HepG2 (cell line): Measurements from ENCODE around the gene MRPS17. TPM values are rescaled to one million over a fixed set of nuclear protein-coding genes. Genes with fewer than 3 reads are reported as not detected.

Experiments
- BRD4 ChIP-seq: sonication (generic); formaldehyde crosslinking; IDR thresholded peaks from 2 replicates; pipeline ENCODE4 v1.4.0; 2020; ENCODE audit warnings: missing genetic modification reagents
- ELF4 ChIP-seq: sonication (generic); formaldehyde crosslinking; IDR thresholded peaks from 2 replicates; pipeline ENCODE4 v1.5.0; 2020; ENCODE audit warnings: missing genetic modification reagents, mild to moderate bottlenecking, moderate library complexity, borderline replicate concordance
- FUBP1 ChIP-seq: sonication (generic); formaldehyde crosslinking; IDR thresholded peaks from 2 replicates; pipeline ENCODE4 v1.5.1; 2020; ENCODE audit warnings: missing genetic modification reagents, mild to moderate bottlenecking, borderline replicate concordance
- GATAD1 ChIP-seq: IDR thresholded peaks from 2 replicates; pipeline ENCODE4 v1.6.1; 2016; ENCODE audit warnings: missing genetic modification reagents, missing compliant biosample characterization
- KAT2B ChIP-seq: fragments of 150-350 bp; IDR thresholded peaks from 2 replicates; pipeline ENCODE4 v1.6.1; 2014; ENCODE audit warnings: low read depth, low read length, borderline replicate concordance
- MIER2 ChIP-seq: IDR thresholded peaks from 2 replicates; pipeline ENCODE4 v1.6.1; 2016; ENCODE audit warnings: missing biosample characterization, missing genetic modification reagents
- MLLT10 ChIP-seq: sonication (generic); formaldehyde crosslinking; IDR thresholded peaks from 2 replicates; pipeline ENCODE4 v1.4.0; 2020; ENCODE audit warnings: missing genetic modification reagents
- MTA3 ChIP-seq: sonication (generic); formaldehyde crosslinking; IDR thresholded peaks from 2 replicates; pipeline ENCODE4 v1.4.0; 2020; ENCODE audit warnings: missing genetic modification reagents
- NAIF1 ChIP-seq: sonication (generic); formaldehyde crosslinking; IDR thresholded peaks from 2 replicates; pipeline ENCODE4 v1.5.0; 2020; ENCODE audit warnings: mild to moderate bottlenecking, missing genetic modification reagents, borderline replicate concordance
- NCOA5 ChIP-seq: sonication (generic); formaldehyde crosslinking; IDR thresholded peaks from 2 replicates; pipeline ENCODE4 v1.4.0; 2020; ENCODE audit warnings: missing genetic modification reagents
- NFE2L2 ChIP-seq: fragments of 150-350 bp; IDR thresholded peaks from 2 replicates; pipeline ENCODE4 v1.6.1; 2014; ENCODE audit warnings: low read length
- NFYC ChIP-seq: IDR thresholded peaks from 2 replicates; pipeline ENCODE4 v1.6.1; 2016; ENCODE audit warnings: missing genetic modification reagents, missing compliant biosample characterization
- NR2F6 ChIP-seq, 2 experiments: IDR thresholded peaks; 2 replicates each; pipeline ENCODE4 v1.6.1; 2016; ENCODE audit warnings: antibody characterized with exemption in 1 of 2, mild to moderate bottlenecking in 1 of 2
- RARG ChIP-seq: sonication (generic); formaldehyde crosslinking; IDR thresholded peaks from 2 replicates; pipeline ENCODE4 v1.4.0; 2020; ENCODE audit warnings: low read depth, mild to moderate bottlenecking, missing genetic modification reagents
- REXO4 ChIP-seq: sonication (generic); formaldehyde crosslinking; IDR thresholded peaks from 2 replicates; pipeline ENCODE4 v1.8.0; 2022; ENCODE audit warnings: missing genetic modification reagents, mild to moderate bottlenecking, borderline replicate concordance
- SRF ChIP-seq: IDR thresholded peaks from 2 replicates; pipeline ENCODE4 v1.6.1; 2011; ENCODE audit warnings: mild to moderate bottlenecking, low read depth, low read length, moderate library complexity
- TRIM22 ChIP-seq: fragments of 450-650 bp; IDR thresholded peaks from 2 replicates; pipeline ENCODE4 v1.6.1; 2017
- YY1 ChIP-seq: IDR thresholded peaks from 2 replicates; pipeline ENCODE4 v1.6.1; 2011; ENCODE audit warnings: low read length, low read depth, moderate library complexity, mild to moderate bottlenecking; ENCODE audit not compliant: insufficient read depth, insufficient replicate concordance
- ZC3H13 ChIP-seq: sonication (generic); formaldehyde crosslinking; IDR thresholded peaks from 2 replicates; pipeline ENCODE4 v1.8.1; 2023; ENCODE audit warnings: mild to moderate bottlenecking, missing genetic modification reagents, moderate library complexity
- ZMYM2 ChIP-seq: sonication (generic); formaldehyde crosslinking; IDR thresholded peaks from 2 replicates; pipeline ENCODE4 v1.8.0; 2022; ENCODE audit warnings: mild to moderate bottlenecking, missing genetic modification reagents
- ZNF121 ChIP-seq: sonication (generic); formaldehyde crosslinking; IDR thresholded peaks from 2 replicates; pipeline ENCODE4 v1.5.0; 2020; ENCODE audit warnings: mild to moderate bottlenecking, missing genetic modification reagents
- ZNF337 ChIP-seq: sonication (generic); formaldehyde crosslinking; IDR thresholded peaks from 2 replicates; pipeline ENCODE4 v1.5.1; 2020; ENCODE audit warnings: missing genetic modification reagents, low read depth, mild to moderate bottlenecking, borderline replicate concordance
- ZNF552 ChIP-seq: sonication (generic); formaldehyde crosslinking; IDR thresholded peaks from 2 replicates; pipeline ENCODE4 v1.9.0; 2022; ENCODE audit warnings: missing genetic modification reagents, mild to moderate bottlenecking, borderline replicate concordance
- ZNF615 ChIP-seq: sonication (generic); formaldehyde crosslinking; IDR thresholded peaks from 2 replicates; pipeline ENCODE4 v1.5.0; 2020; ENCODE audit warnings: mild to moderate bottlenecking, missing genetic modification reagents, borderline replicate concordance
- polyA plus RNA-seq, 8 experiments: library from polyadenylated mRNA; depleted of rRNA in 3 of 8; stranded (reverse) in 7 of 8; unstranded in 1 of 8; fragments of >200 nt; fragmentation: Illumina TruSeq in 4 of 8; extraction: Trizol in 4 of 8; gene quantifications; 2 replicates each; pipeline versions ENCODE4 v1.2.1 to v1.2.3, GENCODE V29; 2011 to 2016; ENCODE audit warnings: low read depth in 4 of 8, missing spikeins in 1 of 8, mixed read lengths in 1 of 8; ENCODE audit not compliant: insufficient read depth in 1 of 8
- total RNA-seq, 5 experiments: library from RNA; depleted of rRNA; stranded (reverse); fragments of >200 nt; fragmentation: Illumina TruSeq; extraction: Trizol; gene quantifications; 2 replicates each; pipeline ENCODE4 v1.2.3, GENCODE V29; 2016; ENCODE audit warnings: low read depth in 1 of 5
- TF ChIP-seq, protein P1 (sequence below): sonication (generic); formaldehyde crosslinking; IDR thresholded peaks from 2 replicates; pipeline ENCODE4 v1.8.1; 2023; ENCODE audit warnings: mild to moderate bottlenecking, inconsistent platforms, moderate library complexity, missing genetic modification reagents, borderline replicate concordance
- TF ChIP-seq, protein P2 (sequence below): IDR thresholded peaks from 2 replicates; pipeline ENCODE4 v1.6.1; 2016; ENCODE audit warnings: mild to moderate bottlenecking

MRPS17 gene
- total and polyA plus RNA-seq, 2 of the 13 experiments (the other 11 are each of a cell fraction or from before 2014, with no cell fraction given) = 14.9 to 31.3 TPM

GRCh38 chr7:55951637-55952351 is at the start of gene MRPS17 (continued):
- TF ChIP-seq BRD4 (CRISPR knock-in tag) = no peak
- no peak for TF ChIP-seq REXO4 (CRISPR knock-in tag)
- no peak for TF ChIP-seq ZNF337 (CRISPR knock-in tag)
- no peak for TF ChIP-seq KAT2B
- TF ChIP-seq ZC3H13 (CRISPR knock-in tag) = no peak
- no peak for TF ChIP-seq MLLT10 (CRISPR knock-in tag)
- TF ChIP-seq ELF4 = no peak
- TF ChIP-seq NFYC (CRISPR knock-in tag) = peak; percentile 76
- TF ChIP-seq GATAD1 (CRISPR knock-in tag) = peak; percentile 98
- TF ChIP-seq FUBP1 (CRISPR knock-in tag) = no peak
- TF ChIP-seq MIER2 (CRISPR knock-in tag) = 0 out of 2 replicates have a peak, but pooled peaks have one; percentile 21
- no peak for TF ChIP-seq ZNF615 (CRISPR knock-in tag)
- TF ChIP-seq NCOA5 (CRISPR knock-in tag) = no peak
- TF ChIP-seq NFE2L2 = no peak
- no peak; the same call in 1 of the 2 replicates for TF ChIP-seq RARG (CRISPR knock-in tag)
- no peak for TF ChIP-seq ZNF552
- peak; percentile 68; the same call in 1 of the 2 replicates for TF ChIP-seq NAIF1 (CRISPR knock-in tag)
- TF ChIP-seq, protein P1, sequence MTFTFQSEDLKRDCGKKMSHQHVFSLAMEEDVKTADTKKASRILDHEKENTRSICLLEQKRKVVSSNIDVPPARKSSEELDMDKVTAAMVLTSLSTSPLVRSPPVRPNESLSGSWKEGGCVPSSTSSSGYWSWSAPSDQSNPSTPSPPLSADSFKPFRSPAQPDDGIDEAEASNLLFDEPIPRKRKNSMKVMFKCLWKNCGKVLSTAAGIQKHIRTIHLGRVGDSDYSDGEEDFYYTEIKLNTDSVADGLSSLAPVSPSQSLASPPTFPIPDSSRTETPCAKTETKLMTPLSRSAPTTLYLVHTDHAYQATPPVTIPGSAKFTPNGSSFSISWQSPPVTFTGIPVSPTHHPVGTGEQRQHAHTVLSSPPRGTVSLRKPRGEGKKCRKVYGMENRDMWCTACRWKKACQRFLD = no peak
- TF ChIP-seq, protein P2, sequence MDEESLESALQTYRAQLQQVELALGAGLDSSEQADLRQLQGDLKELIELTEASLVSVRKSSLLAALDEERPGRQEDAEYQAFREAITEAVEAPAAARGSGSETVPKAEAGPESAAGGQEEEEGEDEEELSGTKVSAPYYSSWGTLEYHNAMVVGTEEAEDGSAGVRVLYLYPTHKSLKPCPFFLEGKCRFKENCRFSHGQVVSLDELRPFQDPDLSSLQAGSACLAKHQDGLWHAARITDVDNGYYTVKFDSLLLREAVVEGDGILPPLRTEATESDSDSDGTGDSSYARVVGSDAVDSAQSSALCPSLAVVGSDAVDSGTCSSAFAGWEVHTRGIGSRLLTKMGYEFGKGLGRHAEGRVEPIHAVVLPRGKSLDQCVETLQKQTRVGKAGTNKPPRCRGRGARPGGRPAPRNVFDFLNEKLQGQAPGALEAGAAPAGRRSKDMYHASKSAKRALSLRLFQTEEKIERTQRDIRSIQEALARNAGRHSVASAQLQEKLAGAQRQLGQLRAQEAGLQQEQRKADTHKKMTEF (CRISPR knock-in tag) = peak; percentile 75
- no peak for TF ChIP-seq TRIM22
- TF ChIP-seq YY1 = peak; percentile 66
- no peak for TF ChIP-seq MTA3 (CRISPR knock-in tag)
- peak; percentile 59; the same call in 1 of the 2 replicates for TF ChIP-seq ZMYM2
- TF ChIP-seq SRF = peak; percentile 69; the same call in 1 of the 2 replicates
- peak; percentile 61; the same call in 1 of the 2 replicates for TF ChIP-seq ZNF121 (CRISPR knock-in tag)
- TF ChIP-seq NR2F6 (IDR thresholded peaks at IDR 0.05) = peak; percentile 89
- peak; percentile 86 for TF ChIP-seq NR2F6 (CRISPR knock-in tag; IDR thresholded peaks at IDR 0.05)
